Measurements from ENCODE around the gene ANKRD42. TPM values are rescaled to one million over a fixed set of nuclear protein-coding genes. Genes with fewer than 3 reads are reported as not detected.

Gene ANKRD42
- total and polyA plus RNA-seq, 2 experiments from 2014 or later = 5.3 to 5.7 TPM

GRCh38 chr11:83241291-83241946 lies 47.9 kb downstream of the ANKRD42 start:
- H3K36me3 Mint-ChIP-seq (ENCODE audit: low read depth) = no peaks in the 10 kb centered on the region
- H3F3A ChIP-seq (replicated peaks; ENCODE audit: low read depth) = no peaks in the 10 kb centered on the region

GRCh38 chr11:83249445-83249844 lies 55.9 kb downstream of the ANKRD42 start:
- ATAC-seq = no peak
- H3K27ac Mint-ChIP-seq = no peak overlapping the region
- no peaks in the 10 kb centered on the region for H3K9me3 Mint-ChIP-seq
- no peak for TF ChIP-seq ZNF331 (CRISPR knock-in tag; IDR thresholded peaks at IDR 0.05; ENCODE audit: low read depth)
- TF ChIP-seq NANOG (IDR thresholded peaks at IDR 0.05; ENCODE audit: borderline replicate concordance) = no peak
- TF ChIP-seq EZH2phosphoT487 (IDR thresholded peaks at IDR 0.05; ENCODE audit: unreplicated experiment) = no peak
- no peak for TF ChIP-seq STAT1 (IDR thresholded peaks at IDR 0.05; ENCODE audit: unreplicated experiment)
- no peak for TF ChIP-seq CREB1 (CRISPR knock-in tag; IDR thresholded peaks at IDR 0.05; ENCODE audit: low read depth)
- no peak for TF ChIP-seq EZH2 (IDR thresholded peaks at IDR 0.05; ENCODE audit: low read depth, unreplicated experiment)
- TF ChIP-seq, protein P1, sequence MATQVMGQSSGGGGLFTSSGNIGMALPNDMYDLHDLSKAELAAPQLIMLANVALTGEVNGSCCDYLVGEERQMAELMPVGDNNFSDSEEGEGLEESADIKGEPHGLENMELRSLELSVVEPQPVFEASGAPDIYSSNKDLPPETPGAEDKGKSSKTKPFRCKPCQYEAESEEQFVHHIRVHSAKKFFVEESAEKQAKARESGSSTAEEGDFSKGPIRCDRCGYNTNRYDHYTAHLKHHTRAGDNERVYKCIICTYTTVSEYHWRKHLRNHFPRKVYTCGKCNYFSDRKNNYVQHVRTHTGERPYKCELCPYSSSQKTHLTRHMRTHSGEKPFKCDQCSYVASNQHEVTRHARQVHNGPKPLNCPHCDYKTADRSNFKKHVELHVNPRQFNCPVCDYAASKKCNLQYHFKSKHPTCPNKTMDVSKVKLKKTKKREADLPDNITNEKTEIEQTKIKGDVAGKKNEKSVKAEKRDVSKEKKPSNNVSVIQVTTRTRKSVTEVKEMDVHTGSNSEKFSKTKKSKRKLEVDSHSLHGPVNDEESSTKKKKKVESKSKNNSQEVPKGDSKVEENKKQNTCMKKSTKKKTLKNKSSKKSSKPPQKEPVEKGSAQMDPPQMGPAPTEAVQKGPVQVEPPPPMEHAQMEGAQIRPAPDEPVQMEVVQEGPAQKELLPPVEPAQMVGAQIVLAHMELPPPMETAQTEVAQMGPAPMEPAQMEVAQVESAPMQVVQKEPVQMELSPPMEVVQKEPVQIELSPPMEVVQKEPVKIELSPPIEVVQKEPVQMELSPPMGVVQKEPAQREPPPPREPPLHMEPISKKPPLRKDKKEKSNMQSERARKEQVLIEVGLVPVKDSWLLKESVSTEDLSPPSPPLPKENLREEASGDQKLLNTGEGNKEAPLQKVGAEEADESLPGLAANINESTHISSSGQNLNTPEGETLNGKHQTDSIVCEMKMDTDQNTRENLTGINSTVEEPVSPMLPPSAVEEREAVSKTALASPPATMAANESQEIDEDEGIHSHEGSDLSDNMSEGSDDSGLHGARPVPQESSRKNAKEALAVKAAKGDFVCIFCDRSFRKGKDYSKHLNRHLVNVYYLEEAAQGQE (IDR thresholded peaks at IDR 0.05; ENCODE audit: unreplicated experiment) = no peak

More at GRCh38 chr11:83241291-83241946, 47.9 kb downstream of the ANKRD42 start:
- no peaks in the 10 kb centered on the region for H3K79me2 ChIP-seq (replicated peaks; ENCODE audit: insufficient read depth)
- H4K20me1 ChIP-seq (replicated peaks; ENCODE audit: insufficient read depth) = no peaks in the 10 kb centered on the region
- no peaks in the 10 kb centered on the region for H3K27me3 Mint-ChIP-seq (ENCODE audit: insufficient read depth, low read depth, poor library complexity)
- no peak overlapping the region for H3K4me3 ChIP-seq
- ATAC-seq (peak; percentile 99), DNase-seq (ENCODE audit: low spot score) (peak; percentile 88)
- no peaks in the 10 kb centered on the region for H3K36me3 ChIP-seq (ENCODE audit: insufficient read depth)
- no peak overlapping the region for H3K4me3 Mint-ChIP-seq
- H3K27ac ChIP-seq (ENCODE audit: low read depth) = no peak overlapping the region
- H3K9me2 ChIP-seq (ENCODE audit: insufficient read depth) = no peaks in the 10 kb centered on the region
- TF ChIP-seq ZNF331 (CRISPR knock-in tag; IDR thresholded peaks at IDR 0.05; ENCODE audit: low read depth) = no peak
- TF ChIP-seq, protein P2, sequence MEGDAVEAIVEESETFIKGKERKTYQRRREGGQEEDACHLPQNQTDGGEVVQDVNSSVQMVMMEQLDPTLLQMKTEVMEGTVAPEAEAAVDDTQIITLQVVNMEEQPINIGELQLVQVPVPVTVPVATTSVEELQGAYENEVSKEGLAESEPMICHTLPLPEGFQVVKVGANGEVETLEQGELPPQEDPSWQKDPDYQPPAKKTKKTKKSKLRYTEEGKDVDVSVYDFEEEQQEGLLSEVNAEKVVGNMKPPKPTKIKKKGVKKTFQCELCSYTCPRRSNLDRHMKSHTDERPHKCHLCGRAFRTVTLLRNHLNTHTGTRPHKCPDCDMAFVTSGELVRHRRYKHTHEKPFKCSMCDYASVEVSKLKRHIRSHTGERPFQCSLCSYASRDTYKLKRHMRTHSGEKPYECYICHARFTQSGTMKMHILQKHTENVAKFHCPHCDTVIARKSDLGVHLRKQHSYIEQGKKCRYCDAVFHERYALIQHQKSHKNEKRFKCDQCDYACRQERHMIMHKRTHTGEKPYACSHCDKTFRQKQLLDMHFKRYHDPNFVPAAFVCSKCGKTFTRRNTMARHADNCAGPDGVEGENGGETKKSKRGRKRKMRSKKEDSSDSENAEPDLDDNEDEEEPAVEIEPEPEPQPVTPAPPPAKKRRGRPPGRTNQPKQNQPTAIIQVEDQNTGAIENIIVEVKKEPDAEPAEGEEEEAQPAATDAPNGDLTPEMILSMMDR (conservative IDR thresholded peaks at IDR 0.05; ENCODE audit: low read depth in 2 of 2) = peak; percentile 72 to 90
- no peaks in the 10 kb centered on the region for H3K9me3 Mint-ChIP-seq
- no peak overlapping the region for H3K4me2 ChIP-seq
- no peaks in the 10 kb centered on the region for H3K27me3 ChIP-seq (ENCODE audit: insufficient read depth)
- H3K4me1 ChIP-seq (ENCODE audit: insufficient read depth) = no peaks in the 10 kb centered on the region
- H3K27ac Mint-ChIP-seq = no peak overlapping the region
- H2AFZ ChIP-seq = no peak overlapping the region
- no peaks in the 10 kb centered on the region for H3K4me1 Mint-ChIP-seq

More at GRCh38 chr11:83249445-83249844, 55.9 kb downstream of the ANKRD42 start:
- no peaks in the 10 kb centered on the region for H3F3A ChIP-seq (replicated peaks; ENCODE audit: low read depth)
- no peak overlapping the region for H3K27ac ChIP-seq (ENCODE audit: low read depth)
- H3K79me2 ChIP-seq (replicated peaks; ENCODE audit: insufficient read depth) = no peaks in the 10 kb centered on the region
- Mint-ChIP-seq H3K4me1 (no peaks in the 10 kb centered on the region), H3K27me3 (ENCODE audit: insufficient read depth, low read depth, poor library complexity) (peaks cover 4% of the 10 kb centered on the region), H3K4me3 (no peak overlapping the region), H3K36me3 (ENCODE audit: low read depth) (no peaks in the 10 kb centered on the region)
- no peak overlapping the region for H3K4me2 ChIP-seq
- no peaks in the 10 kb centered on the region for H3K36me3 ChIP-seq (ENCODE audit: insufficient read depth)
- no peak overlapping the region for H2AFZ ChIP-seq
- no peaks in the 10 kb centered on the region for H3K9me2 ChIP-seq (ENCODE audit: insufficient read depth)
- H3K4me1 ChIP-seq (ENCODE audit: insufficient read depth) = no peaks in the 10 kb centered on the region
- no peak for DNase-seq (ENCODE audit: low spot score)
- H3K4me3 ChIP-seq = no peak overlapping the region
- no peaks in the 10 kb centered on the region for H4K20me1 ChIP-seq (replicated peaks; ENCODE audit: insufficient read depth)
- H3K27me3 ChIP-seq (ENCODE audit: insufficient read depth) = no peaks in the 10 kb centered on the region

All from GM23338 (cell line).